Sigmoid colon (tissue), 4 donors: ENCODE measurements around the gene A3GALT2.

Experiments
- CTCF ChIP-seq, 4 experiments: fragments of 450-650 bp in 3 of 4; fragments of 200-600 bp in 1 of 4; IDR thresholded peaks; one replicate each; pipeline ENCODE4 v1.5.1; 2016 to 2019; ENCODE audit warnings: antibody characterized with exemption in 4 of 4, mild to moderate bottlenecking in 3 of 4, moderate library complexity in 2 of 4
- POLR2A ChIP-seq, 2 donors: fragments of 450-650 bp; IDR thresholded peaks; one replicate each; pipeline ENCODE4 v1.6.1; 2016; ENCODE audit warnings: antibody characterized with exemption in 2 of 2, mild to moderate bottlenecking in 2 of 2, moderate library complexity in 2 of 2
- POLR2AphosphoS5 ChIP-seq, 4 donors: sonication (generic); formaldehyde crosslinking; IDR thresholded peaks; one replicate each; pipeline ENCODE4 v1.6.1; 2017; ENCODE audit warnings: antibody characterized with exemption in 4 of 4

- TF ChIP-seq POLR2A (IDR thresholded peaks at IDR 0.05) = no peak
- no peak for TF ChIP-seq CTCF (IDR thresholded peaks at IDR 0.05)
- no peak for TF ChIP-seq POLR2AphosphoS5 (IDR thresholded peaks at IDR 0.05)
These were observed 54.1 kb downstream of the A3GALT2 start for GRCh38 chr1:33266766-33267165.
